Measurements from ENCODE around the gene ZNF831. TPM values are rescaled to one million over a fixed set of nuclear protein-coding genes. Genes with fewer than 3 reads are reported as not detected.

Gene ZNF831
- total RNA-seq, 1 experiment from 2014 or later, result not detected

GRCh38 chr20:59159493-59160376 lies 3.9 kb upstream of the ZNF831 start:
- H3K27me3 ChIP-seq (replicated peaks; ENCODE audit: control insufficient read depth, insufficient read depth, low read length), result no peaks in the 10 kb centered on the region; the same call in 1 of the 2 replicates
- POLR2A ChIA-PET, result no interaction called here
- H3K36me3 ChIP-seq (ENCODE audit: control insufficient read depth, insufficient read depth, low read length), result no peaks in the 10 kb centered on the region
- H3K27me3 Mint-ChIP-seq (ENCODE audit: insufficient read depth, unreplicated experiment), result peaks cover 32% of the 10 kb centered on the region
- no peaks in the 10 kb centered on the region for H3K36me3 Mint-ChIP-seq (ENCODE audit: insufficient read depth, unreplicated experiment)
- H3K4me1 ChIP-seq, result peaks cover 4% of the 10 kb centered on the region; the same call in 1 of the 2 replicates
- no peak overlapping the region for H3K4me3 ChIP-seq (ENCODE audit: low read depth, low read length)
- no peak overlapping the region for H3K4me3 Mint-ChIP-seq (ENCODE audit: unreplicated experiment)
- H3K27ac Mint-ChIP-seq (ENCODE audit: unreplicated experiment), result no peak overlapping the region
- no peaks in the 10 kb centered on the region for H3K9me3 ChIP-seq
- intact Hi-C loops (cut with micrococcal nuclease; ENCODE audit: unreplicated experiment), result loop anchor here (2.0 kb wide), 1 partner anchor 71 kb away; no protein-coding TSS in a partner anchor
- no peak for DNase-seq
- no TSS peak for BruUV-seq (replicated peaks)
- no peak for TF ChIP-seq CTCF (IDR thresholded peaks at IDR 0.05; ENCODE audit: insufficient read depth in 1 of 2, low read depth in 1 of 2, low read length in 1 of 2, severe bottlenecking in 1 of 2, unreplicated experiment in 1 of 2)
- CTCF ChIA-PET, result no interaction called here
- peaks cover 3% of the 10 kb centered on the region for H3K4me1 Mint-ChIP-seq (ENCODE audit: low read depth, unreplicated experiment)
- no peaks in the 10 kb centered on the region for H3K9me3 Mint-ChIP-seq (ENCODE audit: unreplicated experiment)

- intact Hi-C loops (cut with micrococcal nuclease; ENCODE audit: unreplicated experiment), result no loop called here
Measured at GRCh38 chr20:59160389-59161115, 3.1 kb upstream of the ZNF831 start.

More at GRCh38 chr20:59160389-59161115, 3.1 kb upstream of the ZNF831 start:
- H3K4me3 Mint-ChIP-seq (ENCODE audit: unreplicated experiment), result no peak overlapping the region
- no peak for TF ChIP-seq CTCF (IDR thresholded peaks at IDR 0.05; ENCODE audit: insufficient read depth in 1 of 2, low read depth in 1 of 2, low read length in 1 of 2, severe bottlenecking in 1 of 2, unreplicated experiment in 1 of 2)
- peaks cover 29% of the 10 kb centered on the region for H3K27me3 Mint-ChIP-seq (ENCODE audit: insufficient read depth, unreplicated experiment)
- no peaks in the 10 kb centered on the region for H3K4me1 Mint-ChIP-seq (ENCODE audit: low read depth, unreplicated experiment)
- H3K27ac Mint-ChIP-seq (ENCODE audit: unreplicated experiment), result no peak overlapping the region
- DNase-seq, result no peak
- Histone ChIP-seq H3K36me3 (ENCODE audit: control insufficient read depth, insufficient read depth, low read length) (no peaks in the 10 kb centered on the region), H3K9me3 (no peaks in the 10 kb centered on the region), H3K27me3 (replicated peaks; ENCODE audit: control insufficient read depth, insufficient read depth, low read length) (no peaks in the 10 kb centered on the region; the same call in 1 of the 2 replicates), H3K4me3 (ENCODE audit: low read depth, low read length) (no peak overlapping the region), H3K4me1 (no peaks in the 10 kb centered on the region)
- H3K9me3 Mint-ChIP-seq (ENCODE audit: unreplicated experiment), result no peaks in the 10 kb centered on the region
- ChIA-PET CTCF (interaction anchor here (0.6 kb wide), 1 partner anchor 131 kb away, joined by 3 read pairs; no protein-coding TSS in a partner anchor), POLR2A (no interaction called here)
- no TSS peak for BruUV-seq (replicated peaks)
- no peaks in the 10 kb centered on the region for H3K36me3 Mint-ChIP-seq (ENCODE audit: insufficient read depth, unreplicated experiment)

Measured in Caco-2 (cell line).